PFSK-1 (cell line): ENCODE measurements around the gene CACNB3.

Source experiments
- FOXP2 ChIP-seq: optimal IDR thresholded peaks from 2 replicates; pipeline ENCODE3; 2011; ENCODE audit warnings: borderline replicate concordance, control low read depth, inconsistent platforms; ENCODE audit not compliant: insufficient read depth; ENCODE audit errors: extremely low read length, extremely low read depth
- POLR2AphosphoS5 ChIP-seq: IDR thresholded peaks from 2 replicates; pipeline ENCODE4 v1.6.1; 2012; ENCODE audit warnings: low read depth, mild to moderate bottlenecking, control low read depth, low read length, moderate library complexity
- SIN3A ChIP-seq: IDR thresholded peaks from 2 replicates; pipeline ENCODE4 v1.6.1; 2012; ENCODE audit warnings: mild to moderate bottlenecking, low read length, moderate library complexity, borderline replicate concordance; ENCODE audit not compliant: insufficient read depth
- TAF1 ChIP-seq: IDR thresholded peaks from 2 replicates; pipeline ENCODE4 v1.6.1; 2012; ENCODE audit warnings: low read length, control low read depth, borderline replicate concordance; ENCODE audit not compliant: insufficient read depth
- TF ChIP-seq, protein P1 (sequence below), 2 experiments: IDR thresholded peaks; 2 replicates each; pipeline versions ENCODE4 v1.6.1 to v1.8.0; 2011 to 2012; ENCODE audit warnings: low read depth in 2 of 2, low read length in 2 of 2, control low read depth in 1 of 2, inconsistent platforms in 1 of 2, mild to moderate bottlenecking in 1 of 2, moderate library complexity in 1 of 2; ENCODE audit not compliant: insufficient read depth in 1 of 2

CACNB3 gene

DNA sequence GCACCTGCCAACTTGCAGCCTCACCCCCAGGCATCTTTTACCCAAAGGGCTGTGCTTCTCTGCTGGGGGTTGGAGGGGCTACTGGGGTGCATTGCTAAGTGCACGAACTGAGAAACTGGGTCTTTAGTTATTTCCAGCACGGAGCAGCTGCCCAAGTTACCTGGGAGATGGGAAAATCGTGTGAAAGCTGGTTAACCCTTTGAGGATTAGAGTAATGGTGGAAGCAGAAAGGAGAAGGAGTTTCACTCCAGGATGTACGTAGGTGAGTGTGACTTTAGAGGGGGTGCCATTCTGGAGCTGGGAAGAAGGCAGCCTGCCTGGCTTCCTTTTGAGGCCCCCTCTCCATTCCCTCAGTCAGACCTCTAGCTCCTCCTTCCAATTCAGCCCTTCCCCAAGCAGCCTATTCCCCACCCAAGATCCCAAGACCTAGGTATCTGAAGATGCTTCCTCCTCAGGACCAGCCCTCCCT, 28.4 kb upstream of the CACNB3 start:
- TF ChIP-seq, protein P1, sequence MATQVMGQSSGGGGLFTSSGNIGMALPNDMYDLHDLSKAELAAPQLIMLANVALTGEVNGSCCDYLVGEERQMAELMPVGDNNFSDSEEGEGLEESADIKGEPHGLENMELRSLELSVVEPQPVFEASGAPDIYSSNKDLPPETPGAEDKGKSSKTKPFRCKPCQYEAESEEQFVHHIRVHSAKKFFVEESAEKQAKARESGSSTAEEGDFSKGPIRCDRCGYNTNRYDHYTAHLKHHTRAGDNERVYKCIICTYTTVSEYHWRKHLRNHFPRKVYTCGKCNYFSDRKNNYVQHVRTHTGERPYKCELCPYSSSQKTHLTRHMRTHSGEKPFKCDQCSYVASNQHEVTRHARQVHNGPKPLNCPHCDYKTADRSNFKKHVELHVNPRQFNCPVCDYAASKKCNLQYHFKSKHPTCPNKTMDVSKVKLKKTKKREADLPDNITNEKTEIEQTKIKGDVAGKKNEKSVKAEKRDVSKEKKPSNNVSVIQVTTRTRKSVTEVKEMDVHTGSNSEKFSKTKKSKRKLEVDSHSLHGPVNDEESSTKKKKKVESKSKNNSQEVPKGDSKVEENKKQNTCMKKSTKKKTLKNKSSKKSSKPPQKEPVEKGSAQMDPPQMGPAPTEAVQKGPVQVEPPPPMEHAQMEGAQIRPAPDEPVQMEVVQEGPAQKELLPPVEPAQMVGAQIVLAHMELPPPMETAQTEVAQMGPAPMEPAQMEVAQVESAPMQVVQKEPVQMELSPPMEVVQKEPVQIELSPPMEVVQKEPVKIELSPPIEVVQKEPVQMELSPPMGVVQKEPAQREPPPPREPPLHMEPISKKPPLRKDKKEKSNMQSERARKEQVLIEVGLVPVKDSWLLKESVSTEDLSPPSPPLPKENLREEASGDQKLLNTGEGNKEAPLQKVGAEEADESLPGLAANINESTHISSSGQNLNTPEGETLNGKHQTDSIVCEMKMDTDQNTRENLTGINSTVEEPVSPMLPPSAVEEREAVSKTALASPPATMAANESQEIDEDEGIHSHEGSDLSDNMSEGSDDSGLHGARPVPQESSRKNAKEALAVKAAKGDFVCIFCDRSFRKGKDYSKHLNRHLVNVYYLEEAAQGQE (IDR thresholded peaks at IDR 0.05; ENCODE audit: insufficient read depth in 1 of 2, low read depth in 2 of 2, low read length in 2 of 2): no peak
- no peak for TF ChIP-seq SIN3A
- TF ChIP-seq POLR2AphosphoS5: no peak
- no peak for TF ChIP-seq FOXP2
- no peak for TF ChIP-seq TAF1

DNA sequence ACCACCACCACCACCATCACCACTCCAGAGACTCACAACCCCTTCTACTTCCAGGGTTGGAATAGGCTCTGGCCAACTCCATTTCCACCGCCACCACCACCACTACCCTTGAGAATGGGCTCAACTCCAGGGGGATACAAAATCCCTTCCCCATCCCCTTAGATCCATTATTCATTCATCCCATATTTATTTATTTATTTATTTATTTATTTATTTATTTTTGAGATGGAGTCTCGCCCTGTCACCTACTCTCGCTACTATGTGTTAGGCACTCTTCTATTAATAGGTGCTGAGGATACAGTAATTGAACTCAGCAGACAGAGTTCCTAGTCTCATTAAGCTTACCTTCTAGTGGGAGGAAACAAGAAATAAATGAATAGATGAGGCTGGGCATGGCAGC, 24.6 kb upstream of the CACNB3 start:
- TF ChIP-seq TAF1 (no peak), FOXP2 (no peak), SIN3A (no peak), POLR2AphosphoS5 (no peak)
- TF ChIP-seq, protein P1 (IDR thresholded peaks at IDR 0.05; ENCODE audit: insufficient read depth in 1 of 2, low read depth in 2 of 2, low read length in 2 of 2): no peak

DNA sequence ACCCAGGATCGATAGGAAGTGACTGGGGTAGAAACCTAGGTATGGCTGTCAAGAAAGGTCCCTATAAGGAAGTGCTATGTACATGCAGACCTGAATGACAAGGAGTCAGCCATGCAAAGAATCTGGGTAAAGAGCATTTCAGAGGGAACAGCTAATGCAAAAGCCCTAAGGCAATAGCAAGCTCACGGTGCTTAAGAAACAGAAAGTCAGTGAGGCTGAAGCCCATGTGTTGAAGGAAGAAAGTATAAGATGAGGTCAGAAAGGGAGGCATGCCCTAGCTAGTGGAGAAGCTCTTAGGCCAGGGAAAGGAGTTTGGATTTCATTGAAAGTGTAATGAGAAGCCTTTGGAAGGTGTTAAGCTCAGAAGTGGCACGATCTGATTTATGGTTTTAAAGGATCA, 23.4 kb upstream of the CACNB3 start:
- TF ChIP-seq, protein P1 (IDR thresholded peaks at IDR 0.05; ENCODE audit: insufficient read depth in 1 of 2, low read depth in 2 of 2, low read length in 2 of 2): no peak
- TF ChIP-seq TAF1 (no peak), SIN3A (no peak), POLR2AphosphoS5 (no peak), FOXP2 (no peak)

DNA sequence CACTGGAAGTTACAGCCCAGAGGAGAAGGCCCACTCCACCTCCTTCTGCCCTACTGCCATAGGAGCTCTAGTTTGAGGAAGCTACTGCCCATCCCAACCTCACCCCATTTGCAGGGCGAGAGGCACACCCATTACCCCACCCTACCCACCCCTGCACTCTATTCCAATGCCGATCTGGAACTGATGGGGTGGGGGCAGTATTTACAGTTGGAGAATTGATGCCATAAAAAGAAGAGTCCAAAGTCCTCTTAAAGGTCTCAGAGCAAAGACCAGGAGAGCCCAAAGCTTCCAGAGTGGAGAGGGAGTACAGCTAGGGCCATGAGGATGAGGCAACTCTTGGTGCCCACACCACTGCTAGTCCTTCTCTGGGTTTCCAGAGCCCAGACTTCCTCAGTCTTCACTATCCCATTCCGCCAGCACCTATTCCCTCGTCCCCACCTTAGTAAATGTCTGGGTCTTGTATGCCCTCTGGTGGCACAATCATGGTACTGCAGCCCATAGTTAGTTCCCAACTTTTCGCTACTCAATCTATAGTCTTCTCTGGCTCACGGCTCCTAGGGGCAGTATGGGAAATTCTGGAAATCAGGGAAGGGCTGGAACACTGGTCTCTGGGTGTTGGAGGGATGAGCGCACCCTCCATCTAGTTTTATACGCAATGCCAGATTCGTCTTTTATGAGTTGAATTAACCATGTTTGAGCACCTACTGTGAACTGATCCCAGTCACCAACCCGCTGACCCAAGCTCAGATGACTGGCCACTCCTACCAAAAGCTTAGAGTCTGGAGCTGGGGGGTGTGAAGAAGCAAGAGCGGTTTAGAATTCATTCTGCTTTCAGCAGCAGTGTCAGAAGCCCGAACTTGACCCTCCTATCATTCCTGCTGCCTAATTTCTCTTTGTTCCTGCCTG, 22.5 kb upstream of the CACNB3 start:
- no peak for TF ChIP-seq POLR2AphosphoS5
- no peak for TF ChIP-seq SIN3A
- TF ChIP-seq TAF1: no peak
- no peak for TF ChIP-seq FOXP2
- TF ChIP-seq, protein P1 (IDR thresholded peaks at IDR 0.05; ENCODE audit: insufficient read depth in 1 of 2, low read depth in 2 of 2, low read length in 2 of 2): no peak
